NCI-H187 treated with DMSO at 0.1 percent for 48 hours (cell line): ENCODE results near the gene RAB5B.
"Not testable (repeated sequence)": the region's sequence is repeated elsewhere in the genome, so short reads cannot be mapped to it uniquely, and the experiment has no call there.

Experiments used
- DNase-seq: peaks from one replicate; lab custom pipeline; 2025; lab: John Stamatoyannopoulos, UW

RAB5B gene

GRCh38 chr12:55982319-55982936 lies 8.6 kb downstream of the RAB5B start:
- DNase-seq = no peak

- DNase-seq = no peak
Measured at GRCh38 chr12:55983232-55983842, 9.5 kb downstream of the RAB5B start.

DNA sequence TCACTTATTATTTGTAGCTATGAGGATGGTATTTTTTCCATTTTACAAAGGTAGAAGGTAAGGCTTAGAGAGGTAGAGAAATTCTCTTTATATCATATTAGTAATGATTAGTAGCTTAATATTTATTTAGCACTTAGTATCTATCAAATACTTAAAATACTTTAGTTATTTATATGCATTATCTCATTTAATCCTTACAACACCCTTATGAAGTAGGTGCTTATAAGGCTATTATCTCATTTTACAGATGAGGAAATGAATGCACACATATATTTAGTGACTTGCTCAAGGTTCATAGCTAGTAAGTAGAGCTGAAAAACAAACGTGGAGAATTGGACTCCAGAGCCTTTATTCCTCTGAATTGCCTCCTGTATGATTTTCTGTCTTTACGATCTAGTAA lies 11.0 kb downstream of the RAB5B start:
- DNase-seq = no peak

DNA sequence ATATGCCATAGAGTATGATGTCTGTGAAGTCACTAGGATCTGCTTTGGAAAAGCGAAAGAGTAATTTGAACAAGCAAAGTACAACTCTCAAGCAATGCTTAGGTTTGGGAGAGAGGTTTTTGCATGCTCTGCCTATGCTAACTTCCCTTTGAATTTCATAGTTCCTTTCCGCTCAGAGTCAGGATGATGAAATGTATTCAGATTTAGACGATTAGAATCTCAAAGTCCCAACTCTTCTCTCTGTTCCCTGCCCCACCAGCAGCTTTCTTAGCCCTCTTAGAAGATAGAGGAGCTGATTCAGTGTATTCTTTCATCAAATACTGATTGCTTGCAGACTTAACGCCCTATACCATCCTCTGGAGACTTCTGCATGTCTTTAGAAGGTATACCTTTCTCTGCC lies 11.5 kb downstream of the RAB5B start:
- no peak for DNase-seq

GRCh38 chr12:55985976-55986375 lies 12.1 kb downstream of the RAB5B start:
- DNase-seq = not testable (repeated sequence)

DNA sequence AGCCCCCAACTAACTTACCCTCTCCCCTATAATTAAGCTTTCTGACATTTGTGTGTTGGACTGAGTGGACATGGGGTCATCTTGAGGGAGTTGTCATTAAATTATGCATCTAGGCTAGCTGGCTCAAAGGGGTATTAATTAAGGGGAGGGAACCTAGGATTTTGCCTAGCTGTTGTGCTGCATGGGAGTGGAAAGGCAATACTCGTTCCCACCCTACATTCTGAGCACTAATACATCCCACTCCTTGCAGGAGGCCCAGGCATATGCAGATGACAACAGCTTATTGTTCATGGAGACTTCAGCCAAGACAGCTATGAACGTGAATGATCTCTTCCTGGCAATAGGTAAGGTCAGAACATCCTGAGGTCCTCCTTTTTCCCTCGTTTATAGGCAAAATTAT lies 17.2 kb downstream of the RAB5B start:
- no peak for DNase-seq

- DNase-seq = no peak
Measured at GRCh38 chr12:55993230-55993853, 19.5 kb downstream of the RAB5B start.

DNA sequence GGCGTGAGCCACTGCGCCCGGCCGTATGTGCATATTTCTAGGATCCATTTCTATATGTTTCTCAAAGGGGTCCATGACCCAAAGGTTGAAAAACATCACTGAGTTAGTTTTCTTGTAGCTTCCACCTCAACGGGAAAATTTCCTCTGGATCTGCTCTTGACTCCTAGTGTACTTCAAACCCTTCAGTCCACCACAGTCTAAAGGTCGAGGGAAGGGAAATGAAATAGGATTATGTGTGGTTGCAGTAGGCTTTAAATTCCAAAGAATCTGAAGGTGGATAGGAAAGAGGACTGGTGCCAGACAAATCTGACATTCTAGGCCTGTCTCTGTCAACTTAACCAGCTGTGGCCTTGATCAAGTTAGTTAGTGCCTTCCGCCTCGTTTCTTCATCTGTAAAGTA lies 21.5 kb downstream of the RAB5B start:
- DNase-seq = no peak

- DNase-seq = peak; percentile 10
Measured at GRCh38 chr12:55996201-55996714, 22.4 kb downstream of the RAB5B start.

GRCh38 chr12:55996715-55997534 lies 23.0 kb downstream of the RAB5B start, which contains the start of gene SUOX:
Gene SUOX, plus strand, starts transcription at chr12:55997276. Its CDS starts 4,946 bp downstream, at chr12:56002222.
- DNase-seq = peak; percentile 87

DNA sequence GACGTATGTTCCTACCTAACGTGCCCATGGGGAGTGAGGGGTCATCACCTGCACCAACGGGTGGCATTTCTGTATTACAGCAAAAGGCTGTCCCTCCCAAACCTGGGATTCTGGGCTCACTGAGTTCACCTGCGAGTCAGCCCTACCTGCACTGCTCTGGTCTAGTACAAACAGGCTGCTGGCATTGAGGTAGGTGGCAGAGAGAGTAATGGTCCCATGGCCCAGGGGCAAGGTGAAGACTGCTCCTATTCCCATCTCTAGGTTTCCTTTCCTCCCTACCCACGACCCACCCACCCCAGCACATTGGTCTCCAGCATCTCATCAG lies 23.6 kb downstream of the RAB5B start:
- DNase-seq = no peak

DNA sequence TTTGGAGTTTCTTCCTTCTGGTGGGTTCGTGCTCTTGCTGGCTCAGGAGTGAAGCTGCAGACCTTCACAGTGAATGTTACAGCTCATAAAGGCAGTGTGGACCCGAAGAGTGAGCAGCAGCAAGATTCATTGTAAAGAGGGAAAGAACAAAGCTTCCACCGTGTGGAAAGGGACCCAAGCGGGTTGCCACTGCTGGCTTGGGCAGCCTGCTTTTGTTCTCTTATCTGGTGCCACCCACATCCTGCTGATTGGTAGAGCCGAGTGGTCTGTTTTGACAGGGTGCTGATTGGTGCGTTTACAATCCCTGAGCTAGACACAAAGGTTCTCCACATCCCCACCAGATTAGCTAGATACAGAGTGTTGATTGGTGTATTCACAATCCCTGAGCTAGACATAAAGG lies 25.6 kb downstream of the RAB5B start:
- not testable (repeated sequence) for DNase-seq

DNA sequence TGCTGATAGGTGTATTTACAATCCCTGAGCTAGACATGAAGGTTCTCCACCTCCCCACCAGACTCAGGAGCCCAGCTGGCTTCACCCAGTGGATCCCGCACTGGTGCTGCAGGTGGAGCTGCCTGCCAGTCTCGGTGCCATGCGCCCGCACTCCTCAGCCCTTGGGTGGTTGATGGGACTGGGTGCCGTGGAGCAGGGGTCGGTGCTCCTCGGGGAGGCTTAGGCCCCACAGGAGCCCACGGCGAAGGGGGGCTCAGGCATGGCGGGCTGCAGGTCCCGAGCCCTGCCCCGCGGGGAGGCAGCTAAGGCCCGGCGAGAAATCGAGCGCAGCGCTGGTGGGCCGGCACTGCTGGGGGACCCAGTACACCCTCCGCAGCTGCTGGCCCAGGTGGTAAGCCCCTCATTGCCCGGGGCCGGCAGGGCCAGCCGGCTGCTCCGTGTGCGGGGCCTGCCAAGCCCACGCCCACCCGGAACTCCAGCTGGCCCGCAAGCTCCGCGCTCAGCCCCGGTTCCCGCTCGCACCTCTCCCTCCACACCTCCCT lies 26.2 kb downstream of the RAB5B start:
- not testable (repeated sequence) for DNase-seq

DNA sequence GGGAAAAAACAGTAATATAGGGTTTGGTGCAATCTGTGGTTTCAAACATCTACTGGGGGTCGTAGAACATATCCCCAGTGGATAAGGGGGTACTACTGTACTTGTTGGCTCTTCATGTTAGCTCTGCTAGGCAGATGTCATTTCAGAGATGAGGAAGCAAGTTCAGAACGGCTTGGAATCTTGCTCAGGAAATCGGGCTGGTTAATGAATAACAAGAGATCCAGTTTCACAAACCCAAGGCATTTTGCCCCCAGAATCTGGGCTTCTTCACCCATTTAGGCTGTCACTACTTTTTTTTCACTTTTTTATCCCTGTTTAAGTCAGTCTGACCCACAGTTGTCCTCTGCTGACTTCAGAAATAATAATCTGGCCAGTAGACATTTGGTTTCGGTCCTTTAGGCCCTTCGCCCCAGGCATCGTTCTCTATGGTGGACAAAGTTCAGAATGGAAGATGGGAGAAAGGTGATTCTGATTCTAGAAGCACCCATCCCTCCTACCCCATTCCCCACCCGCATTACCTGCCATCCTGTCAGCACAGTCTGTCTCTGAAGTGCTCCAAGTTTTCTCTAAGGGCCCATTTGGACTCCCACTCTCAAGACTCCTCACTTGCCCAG lies 27.7 kb downstream of the RAB5B start:
- DNase-seq = no peak

DNA sequence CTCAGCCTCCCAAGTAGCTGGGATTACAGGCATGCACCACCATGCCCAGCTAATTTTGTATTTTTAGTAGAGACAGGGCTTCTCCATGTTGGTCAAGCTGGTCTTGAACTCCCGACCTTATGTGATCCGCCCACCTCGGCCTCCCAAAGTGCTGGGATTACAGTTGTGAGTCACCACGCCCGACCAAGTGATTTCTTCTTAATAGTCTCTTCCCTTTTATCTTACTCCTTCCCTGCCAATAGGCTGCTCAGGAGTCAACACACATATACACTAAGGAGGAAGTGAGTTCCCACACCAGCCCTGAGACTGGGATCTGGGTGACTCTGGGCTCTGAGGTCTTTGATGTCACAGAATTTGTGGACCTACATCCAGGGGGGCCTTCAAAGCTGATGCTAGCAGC lies 29.5 kb downstream of the RAB5B start:
- DNase-seq = not testable (repeated sequence)

DNA sequence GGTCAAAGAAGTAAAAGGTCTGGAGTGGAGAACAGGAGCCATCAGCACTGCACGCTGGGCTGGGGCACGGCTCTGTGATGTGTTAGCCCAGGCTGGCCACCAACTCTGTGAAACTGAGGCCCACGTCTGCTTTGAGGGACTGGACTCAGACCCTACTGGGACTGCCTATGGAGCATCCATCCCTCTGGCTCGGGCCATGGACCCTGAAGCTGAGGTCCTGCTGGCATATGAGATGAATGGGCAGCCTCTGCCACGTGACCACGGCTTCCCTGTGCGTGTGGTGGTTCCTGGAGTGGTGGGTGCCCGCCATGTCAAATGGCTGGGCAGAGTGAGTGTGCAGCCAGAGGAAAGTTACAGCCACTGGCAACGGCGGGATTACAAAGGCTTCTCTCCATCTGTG lies 30.3 kb downstream of the RAB5B start:
- no peak for DNase-seq

GRCh38 chr12:56007564-56008559 lies 34.0 kb downstream of the RAB5B start:
- DNase-seq = no peak

DNA sequence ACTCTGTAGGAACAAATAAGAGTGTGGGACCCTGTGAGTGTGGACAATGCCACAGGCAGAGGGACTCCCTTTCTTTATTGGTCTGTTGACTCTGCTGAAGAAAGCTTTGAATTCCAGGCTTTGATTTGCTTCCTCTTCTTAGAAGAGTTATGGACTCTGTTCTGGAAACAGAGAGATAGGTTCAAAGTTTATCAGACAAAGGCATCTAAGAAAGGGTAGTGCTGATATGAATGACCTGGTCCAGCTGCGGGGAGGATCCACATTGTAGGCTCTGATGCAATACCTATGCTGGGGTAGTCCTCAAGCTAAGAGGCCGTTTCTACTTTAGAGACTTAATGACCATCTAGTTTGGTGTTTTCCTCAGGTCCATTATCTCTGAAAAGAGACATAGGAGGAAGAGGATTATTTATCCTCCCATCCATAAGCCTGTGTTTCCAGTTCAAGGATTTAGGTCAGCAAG lies 36.3 kb downstream of the RAB5B start:
- DNase-seq = no peak

GRCh38 chr12:56011509-56012090 lies 37.7 kb downstream of the RAB5B start:
- no peak for DNase-seq

DNA sequence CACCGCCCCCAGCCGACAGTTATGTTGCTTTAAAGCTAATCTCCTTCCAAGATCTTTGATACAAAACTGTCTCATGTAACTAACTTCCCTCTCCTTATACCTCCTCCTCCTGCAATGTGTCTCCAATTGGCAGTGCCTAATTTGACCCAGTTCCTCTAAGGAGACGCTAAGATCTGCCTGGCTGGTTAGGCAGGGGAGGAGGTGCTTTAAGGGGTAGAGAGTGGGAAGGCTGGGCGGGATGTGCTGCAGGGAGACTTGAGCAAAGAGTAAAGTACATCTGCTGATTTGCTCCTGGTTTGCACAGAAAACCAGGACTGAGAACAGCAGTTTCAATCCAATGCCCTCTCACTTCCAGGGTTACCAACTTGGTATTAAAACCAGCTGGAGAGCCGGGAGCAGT lies 39.6 kb downstream of the RAB5B start:
- DNase-seq = no peak
